Measurements from ENCODE around the gene MAD1L1.

Gene MAD1L1

DNA sequence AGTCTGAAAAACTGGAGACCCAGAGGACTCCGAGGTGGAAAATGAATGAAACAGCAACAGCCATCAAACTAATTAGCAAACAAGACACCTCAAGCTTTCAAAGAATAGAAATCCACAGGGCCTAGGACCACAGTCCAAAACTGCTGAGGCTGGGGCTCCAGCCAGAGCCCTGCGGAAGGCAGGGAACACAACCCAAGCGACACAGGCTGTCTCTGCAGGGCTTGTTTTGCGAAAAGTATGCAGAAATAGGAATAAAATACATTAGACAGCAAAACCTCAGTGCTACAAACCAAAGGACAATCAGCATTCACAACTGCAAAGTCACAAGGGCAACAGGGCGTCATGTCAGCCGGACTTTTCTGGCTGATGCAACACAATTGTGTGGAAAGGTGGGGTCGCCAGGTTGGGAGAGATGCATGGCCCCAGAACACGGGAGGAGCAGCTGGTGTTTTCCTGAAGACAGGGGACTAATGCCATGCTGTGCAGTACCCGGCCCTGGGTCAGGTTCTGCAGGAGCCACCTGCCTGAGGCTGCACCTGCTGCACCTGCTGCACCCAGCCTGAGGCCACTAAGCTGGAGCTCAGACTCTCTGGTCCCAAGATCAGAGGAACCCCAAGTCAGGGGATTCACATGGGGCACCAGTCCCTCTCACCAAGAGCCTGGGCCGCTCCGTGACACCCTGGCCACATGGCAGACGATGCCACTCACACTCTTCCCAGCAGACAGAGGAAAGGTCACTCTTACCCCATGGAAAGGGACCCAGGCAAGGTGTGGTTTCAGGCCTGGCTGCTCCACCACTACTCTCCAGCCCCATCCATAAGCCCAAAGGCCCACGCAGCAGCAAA lies 74.2 kb downstream of the MAD1L1 start:
- Histone ChIP-seq H3K4me3 (no peak overlapping the region), H3K27me3 (ENCODE audit: low read depth) (no peaks in the 10 kb centered on the region), H3K9me3 (no peaks in the 10 kb centered on the region), H3K36me3 (replicated peaks) (no peaks in the 10 kb centered on the region), H3K4me1 (peaks cover 9% of the 10 kb centered on the region)
- in situ Hi-C loops (cut with MboI; ENCODE audit: low sequenced_read_pairs), result no loop called here
- no peak for DNase-seq (ENCODE audit: low spot score in 2 of 2)

- no peaks in the 10 kb centered on the region for H3K9me3 ChIP-seq
- in situ Hi-C loops (cut with MboI; ENCODE audit: low sequenced_read_pairs), result no loop called here
- no peaks in the 10 kb centered on the region for H3K36me3 ChIP-seq (replicated peaks)
- H3K27me3 ChIP-seq (ENCODE audit: low read depth), result no peaks in the 10 kb centered on the region
- no peak overlapping the region for H3K4me3 ChIP-seq
- H3K4me1 ChIP-seq, result peaks cover 7% of the 10 kb centered on the region
- peak; percentile 5 to 44 for DNase-seq (ENCODE audit: low spot score in 2 of 2)
Measured at GRCh38 chr7:2157473-2158279, 75.1 kb downstream of the MAD1L1 start.

GRCh38 chr7:2156756-2157472 lies 75.8 kb downstream of the MAD1L1 start:
- DNase-seq (ENCODE audit: low spot score in 2 of 2), result no peak
- Histone ChIP-seq H3K4me1 (peaks cover 5% of the 10 kb centered on the region; the same call in 1 of the 2 replicates), H3K9me3 (no peaks in the 10 kb centered on the region), H3K36me3 (replicated peaks) (no peaks in the 10 kb centered on the region), H3K4me3 (no peak overlapping the region), H3K27me3 (ENCODE audit: low read depth) (no peaks in the 10 kb centered on the region)
- in situ Hi-C loops (cut with MboI; ENCODE audit: low sequenced_read_pairs), result no loop called here

DNA sequence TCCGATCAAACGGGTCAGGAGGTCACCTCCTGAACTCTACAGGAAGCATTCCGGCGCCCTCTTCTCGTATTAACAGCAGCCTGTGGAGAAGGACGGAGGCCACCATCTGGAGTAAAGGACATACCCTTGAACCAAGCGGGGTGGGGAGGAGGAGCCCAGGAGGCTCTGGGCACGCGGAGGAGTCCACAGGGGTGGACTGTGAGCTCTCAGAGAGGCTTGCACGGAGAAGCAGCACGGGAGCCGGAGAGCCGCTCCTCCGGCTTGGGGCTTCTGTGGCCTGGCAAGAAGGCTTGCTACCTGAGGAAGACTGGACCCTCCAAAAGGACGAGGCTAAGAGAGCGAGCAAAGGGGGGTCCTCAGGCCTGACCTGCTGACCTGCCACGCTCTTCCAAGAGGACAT lies 77.9 kb downstream of the MAD1L1 start:
- in situ Hi-C loops (cut with MboI; ENCODE audit: low sequenced_read_pairs), result no loop called here
- DNase-seq (ENCODE audit: low spot score in 2 of 2), result no peak
- H3K27me3 ChIP-seq (ENCODE audit: low read depth), result no peaks in the 10 kb centered on the region
- peaks cover 5% of the 10 kb centered on the region; the same call in 1 of the 2 replicates for H3K4me1 ChIP-seq
- H3K36me3 ChIP-seq (replicated peaks), result no peaks in the 10 kb centered on the region
- H3K4me3 ChIP-seq, result no peak overlapping the region
- no peaks in the 10 kb centered on the region for H3K9me3 ChIP-seq

DNA sequence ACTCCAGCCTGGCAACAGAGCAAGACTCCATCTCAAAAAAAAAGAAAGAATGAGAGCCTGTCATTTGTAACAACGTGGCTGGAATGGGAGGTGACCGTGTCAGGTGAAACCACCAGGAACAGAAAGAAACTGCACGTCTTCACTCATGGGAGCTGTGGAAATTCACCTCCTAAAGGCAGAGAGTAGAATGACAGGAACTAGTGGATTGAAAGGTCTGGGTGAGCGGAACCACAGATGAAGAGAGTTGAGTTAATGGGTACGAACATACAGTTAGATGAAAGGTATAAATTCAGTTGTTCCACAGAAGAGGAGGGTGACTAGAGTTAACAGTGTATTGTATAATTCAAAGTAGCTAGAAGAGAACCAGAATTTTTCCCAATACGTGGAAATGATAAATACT lies 78.6 kb downstream of the MAD1L1 start:
- in situ Hi-C loops (cut with MboI; ENCODE audit: low sequenced_read_pairs), result no loop called here
- Histone ChIP-seq H3K9me3 (no peaks in the 10 kb centered on the region), H3K36me3 (replicated peaks) (no peaks in the 10 kb centered on the region), H3K4me1 (peaks cover 5% of the 10 kb centered on the region; the same call in 1 of the 2 replicates), H3K27me3 (ENCODE audit: low read depth) (no peaks in the 10 kb centered on the region), H3K4me3 (no peak overlapping the region)
- no peak for DNase-seq (ENCODE audit: low spot score in 2 of 2)

GRCh38 chr7:2152646-2153045 lies 80.1 kb downstream of the MAD1L1 start:
- Histone ChIP-seq H3K9me3 (no peaks in the 10 kb centered on the region), H3K4me3 (no peak overlapping the region), H3K4me1 (peaks cover 1% of the 10 kb centered on the region; the same call in 1 of the 2 replicates), H3K36me3 (replicated peaks) (no peaks in the 10 kb centered on the region), H3K27me3 (ENCODE audit: low read depth) (no peaks in the 10 kb centered on the region)
- DNase-seq (ENCODE audit: low spot score in 2 of 2), result no peak
- in situ Hi-C loops (cut with MboI; ENCODE audit: low sequenced_read_pairs), result no loop called here

DNA sequence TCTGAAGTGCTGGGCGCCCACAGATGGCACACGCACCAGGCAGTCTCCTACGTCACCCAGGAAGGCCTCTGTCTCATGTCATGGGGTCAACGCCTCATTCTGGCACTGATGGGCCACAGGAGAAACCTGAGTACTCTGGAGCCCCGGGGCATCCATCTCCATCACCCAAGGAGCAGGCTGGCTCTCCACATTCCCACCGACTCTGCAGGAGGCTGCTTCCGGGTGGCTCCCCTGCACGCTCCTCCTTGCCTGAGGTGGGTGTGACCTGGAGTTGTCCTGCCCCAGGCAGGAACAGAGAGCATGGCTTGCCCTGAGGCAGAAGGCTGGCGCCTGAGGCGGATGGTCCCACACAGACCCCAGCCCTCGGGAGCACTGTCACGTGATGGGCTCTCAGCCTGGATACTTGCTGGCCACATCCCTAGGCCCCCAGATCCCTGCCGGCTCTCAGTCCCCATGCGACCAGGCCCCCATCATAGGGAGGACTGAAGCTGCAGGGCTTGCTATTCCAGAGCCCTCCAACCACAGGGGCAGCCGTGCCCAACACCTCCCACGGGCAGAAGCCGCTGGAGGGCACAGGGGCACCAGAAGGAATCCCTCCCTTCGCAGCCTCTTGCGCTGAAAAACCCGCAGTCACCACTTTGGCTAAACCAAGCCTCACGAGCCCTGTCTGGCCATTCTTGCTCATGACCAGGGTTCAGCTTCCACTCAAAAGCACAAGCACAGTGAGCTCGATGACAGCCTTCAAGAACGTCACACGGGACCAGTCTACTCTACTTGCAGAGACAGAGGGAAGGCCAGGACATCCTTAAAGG lies 80.7 kb downstream of the MAD1L1 start:
- H3K9me3 ChIP-seq, result no peaks in the 10 kb centered on the region
- no peak overlapping the region for H3K4me3 ChIP-seq
- no peaks in the 10 kb centered on the region for H3K27me3 ChIP-seq (ENCODE audit: low read depth)
- in situ Hi-C loops (cut with MboI; ENCODE audit: low sequenced_read_pairs), result no loop called here
- H3K4me1 ChIP-seq, result no peaks in the 10 kb centered on the region; the same call in 1 of the 2 replicates
- no peak for DNase-seq (ENCODE audit: low spot score in 2 of 2)
- 0 out of 2 replicates have a peak, but pooled peaks cover 3% of the 10 kb centered on the region for H3K36me3 ChIP-seq (replicated peaks)

GRCh38 chr7:2151237-2151636 lies 81.5 kb downstream of the MAD1L1 start:
- H3K4me3 ChIP-seq, result no peak overlapping the region
- in situ Hi-C loops (cut with MboI; ENCODE audit: low sequenced_read_pairs), result no loop called here
- no peaks in the 10 kb centered on the region for H3K9me3 ChIP-seq
- no peaks in the 10 kb centered on the region for H3K27me3 ChIP-seq (ENCODE audit: low read depth)
- H3K4me1 ChIP-seq, result no peaks in the 10 kb centered on the region; the same call in 1 of the 2 replicates
- no peak for DNase-seq (ENCODE audit: low spot score in 2 of 2)
- 0 out of 2 replicates have a peak, but pooled peaks cover 3% of the 10 kb centered on the region for H3K36me3 ChIP-seq (replicated peaks)

- Histone ChIP-seq H3K27me3 (ENCODE audit: low read depth) (no peaks in the 10 kb centered on the region), H3K4me1 (no peaks in the 10 kb centered on the region; the same call in 1 of the 2 replicates), H3K9me3 (no peaks in the 10 kb centered on the region), H3K36me3 (replicated peaks) (peaks cover 3% of the 10 kb centered on the region; the same call in 1 of the 2 replicates), H3K4me3 (no peak overlapping the region)
- no peak for DNase-seq (ENCODE audit: low spot score in 2 of 2)
- in situ Hi-C loops (cut with MboI; ENCODE audit: low sequenced_read_pairs), result no loop called here
Measured at GRCh38 chr7:2150445-2150815, 82.3 kb downstream of the MAD1L1 start.

DNA sequence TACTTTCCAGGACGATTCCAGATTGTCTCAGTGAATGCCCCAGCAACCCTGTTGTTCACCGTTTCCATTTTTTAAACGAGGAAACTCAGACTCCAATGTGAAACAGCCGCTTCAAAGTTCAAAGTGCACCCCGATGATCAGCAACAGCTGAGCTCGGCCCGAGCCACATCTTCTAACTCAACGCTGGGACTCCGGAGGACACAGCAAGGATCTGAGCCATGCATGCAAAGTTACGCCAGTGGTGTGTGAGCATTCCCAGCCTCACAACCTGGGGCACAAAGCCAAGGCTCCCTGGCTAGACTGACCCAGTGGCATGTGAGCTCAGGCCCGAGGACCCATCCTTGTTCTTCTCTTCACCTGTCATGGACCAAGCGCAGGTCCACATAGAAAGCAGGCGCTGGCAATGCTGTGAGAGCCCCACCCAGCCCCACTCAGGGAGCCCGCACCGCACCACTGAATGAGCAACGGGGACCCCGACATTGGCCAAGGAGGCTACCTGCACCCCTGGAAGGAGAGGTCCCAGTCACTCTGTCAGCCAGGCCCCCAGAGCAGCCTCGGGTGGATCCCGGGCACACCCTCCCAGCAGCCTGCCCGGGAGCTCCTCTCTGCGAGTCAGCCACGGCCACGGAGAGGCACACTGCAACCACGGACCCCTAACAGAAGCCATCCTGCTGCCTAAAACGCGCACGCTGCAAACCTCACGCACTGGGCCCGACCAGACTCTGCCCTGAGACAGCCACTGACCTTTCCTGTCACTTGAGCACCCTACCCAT lies 82.9 kb downstream of the MAD1L1 start:
- Histone ChIP-seq H3K9me3 (no peaks in the 10 kb centered on the region), H3K36me3 (replicated peaks) (peaks cover 3% of the 10 kb centered on the region; the same call in 1 of the 2 replicates), H3K4me3 (no peak overlapping the region), H3K27me3 (ENCODE audit: low read depth) (no peaks in the 10 kb centered on the region), H3K4me1 (no peaks in the 10 kb centered on the region; the same call in 1 of the 2 replicates)
- no peak for DNase-seq (ENCODE audit: low spot score in 2 of 2)
- in situ Hi-C loops (cut with MboI; ENCODE audit: low sequenced_read_pairs), result no loop called here

DNA sequence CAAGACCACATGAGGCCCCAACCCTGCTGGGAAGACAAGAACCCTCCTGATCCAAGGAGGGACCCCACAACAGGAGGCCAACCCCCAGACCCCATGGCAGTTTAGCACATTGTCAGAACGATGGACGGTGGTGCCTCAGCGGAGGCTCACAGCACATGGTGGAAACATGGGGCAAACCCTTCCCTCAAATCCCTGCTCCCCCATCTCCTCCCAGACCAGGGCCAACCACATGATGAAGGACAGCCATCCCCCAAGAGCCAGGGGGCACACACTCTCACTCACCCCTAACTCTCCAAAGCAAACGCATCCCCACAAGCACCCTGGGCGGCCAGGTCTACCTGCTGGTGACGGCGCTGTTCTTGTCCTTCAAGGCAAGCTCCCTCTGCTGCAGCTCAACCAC lies 83.9 kb downstream of the MAD1L1 start:
- Histone ChIP-seq H3K4me1 (no peaks in the 10 kb centered on the region), H3K27me3 (ENCODE audit: low read depth) (no peaks in the 10 kb centered on the region), H3K9me3 (no peaks in the 10 kb centered on the region), H3K4me3 (no peak overlapping the region), H3K36me3 (replicated peaks) (peaks cover 3% of the 10 kb centered on the region)
- in situ Hi-C loops (cut with MboI; ENCODE audit: low sequenced_read_pairs), result no loop called here
- DNase-seq (ENCODE audit: low spot score in 2 of 2), result no peak

GRCh38 chr7:2148189-2148588 lies 84.6 kb downstream of the MAD1L1 start:
- no peak for DNase-seq (ENCODE audit: low spot score in 2 of 2)
- H3K9me3 ChIP-seq, result no peaks in the 10 kb centered on the region
- no peaks in the 10 kb centered on the region for H3K27me3 ChIP-seq (ENCODE audit: low read depth)
- H3K4me1 ChIP-seq, result no peaks in the 10 kb centered on the region
- H3K36me3 ChIP-seq (replicated peaks), result peaks cover 8% of the 10 kb centered on the region
- in situ Hi-C loops (cut with MboI; ENCODE audit: low sequenced_read_pairs), result no loop called here
- H3K4me3 ChIP-seq, result no peak overlapping the region
